ENCODE results near the gene CORO2B.

The CORO2B gene

DNA sequence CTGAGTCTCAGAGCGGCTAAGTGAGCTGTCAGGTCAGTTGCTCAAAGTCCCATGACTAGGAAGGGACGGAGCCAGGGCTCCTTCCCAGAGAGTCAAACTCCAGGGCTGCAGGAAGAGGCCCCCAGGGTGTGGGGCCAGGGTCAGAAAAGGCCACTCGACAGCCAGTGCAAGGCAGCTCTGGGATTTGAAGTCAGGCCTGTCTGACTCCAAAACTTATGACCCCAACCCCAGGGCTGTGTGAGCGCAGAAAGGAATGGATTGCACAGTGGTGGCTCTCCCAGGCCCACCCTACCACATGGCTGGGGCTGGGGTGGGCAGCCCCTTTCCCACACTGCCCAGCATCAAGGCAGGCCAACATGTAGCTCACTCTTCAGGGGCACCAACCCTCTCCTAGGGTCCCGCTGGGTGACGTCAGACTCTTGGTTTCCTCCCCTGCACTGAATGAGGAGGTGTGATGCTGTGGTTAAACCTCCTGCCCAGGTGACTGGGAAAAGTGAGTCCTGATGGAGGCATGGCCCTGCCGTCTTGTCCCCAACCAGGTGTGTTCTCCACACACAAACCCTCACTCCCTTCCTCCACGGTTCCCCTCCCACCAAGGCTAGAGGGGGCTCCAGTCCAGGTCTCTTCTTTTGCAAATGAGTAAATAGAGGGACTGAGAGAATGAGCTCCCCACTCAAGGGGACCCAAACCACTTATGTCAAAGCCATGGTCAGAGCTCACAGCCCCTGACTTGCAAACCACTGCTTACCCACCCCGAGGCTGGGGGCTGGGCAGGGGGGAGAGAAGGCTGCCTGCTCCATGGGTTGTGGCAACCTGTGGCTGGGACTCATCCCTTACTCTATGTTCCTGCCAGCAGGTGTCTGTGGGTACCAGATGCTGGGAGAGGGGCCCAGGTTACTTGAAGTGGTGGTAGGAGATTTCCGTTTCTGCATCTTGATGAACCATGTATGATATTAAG lies 23.8 kb upstream of the CORO2B start:
- DNase-seq: no peak

DNA sequence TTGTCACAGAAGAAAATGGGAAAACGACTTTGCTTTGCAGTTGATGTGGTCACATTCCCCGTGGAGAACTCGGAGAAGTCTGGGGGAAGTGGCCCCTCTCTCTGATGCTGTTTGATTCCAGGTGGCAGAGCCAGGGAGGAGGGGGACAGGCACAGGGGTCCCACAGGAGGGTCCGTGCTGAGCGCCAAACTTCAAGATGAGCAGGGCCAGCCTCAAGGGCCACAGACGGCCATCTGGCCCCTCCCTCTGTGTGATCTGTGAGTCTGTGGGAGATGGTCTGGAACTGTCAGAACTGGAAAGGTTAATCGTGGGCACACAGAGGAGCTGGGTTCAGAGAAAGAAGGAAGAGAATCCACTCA lies 23.1 kb upstream of the CORO2B start:
- DNase-seq: no peak

DNA sequence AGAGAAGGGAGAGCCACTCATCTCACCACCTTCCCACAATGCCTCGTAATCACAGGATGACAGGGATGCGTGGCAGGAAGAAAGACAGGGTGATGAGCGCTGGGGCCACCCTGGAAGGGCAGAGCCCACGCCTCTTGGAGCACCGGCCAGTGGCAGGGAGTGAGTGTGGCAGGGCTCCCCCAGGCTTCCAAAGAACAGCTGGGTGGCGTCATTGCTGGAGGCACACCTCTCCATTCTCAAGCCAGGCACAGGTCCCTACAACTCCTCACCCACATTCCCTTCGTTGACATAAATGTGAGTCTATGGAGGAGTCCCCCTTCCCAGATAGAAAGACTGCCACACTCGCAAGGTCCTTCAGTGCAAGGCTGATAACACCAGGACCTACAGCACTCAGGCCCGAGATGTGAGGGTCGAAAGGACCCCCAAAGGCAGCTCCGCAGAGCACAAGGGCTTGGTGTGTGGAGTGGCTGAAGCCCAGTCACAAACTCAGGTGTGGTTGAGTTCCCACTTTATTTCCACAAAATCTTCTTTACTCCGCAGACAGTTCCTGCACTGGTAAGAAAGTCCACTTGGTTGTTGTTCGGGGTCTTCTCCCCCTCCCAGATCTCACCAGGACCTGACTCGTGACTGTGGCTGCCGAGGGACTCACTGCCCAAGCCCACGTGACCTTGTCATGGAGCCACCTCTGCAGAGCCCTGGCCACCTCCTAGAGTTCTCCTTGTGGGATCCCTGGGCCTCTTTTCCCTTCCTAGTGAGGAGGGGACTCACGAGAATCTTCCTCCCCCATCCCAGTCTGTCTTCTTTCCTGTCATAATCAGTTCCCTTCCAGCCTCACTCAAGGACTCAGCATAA lies 22.4 kb upstream of the CORO2B start:
- DNase-seq: no peak

DNA sequence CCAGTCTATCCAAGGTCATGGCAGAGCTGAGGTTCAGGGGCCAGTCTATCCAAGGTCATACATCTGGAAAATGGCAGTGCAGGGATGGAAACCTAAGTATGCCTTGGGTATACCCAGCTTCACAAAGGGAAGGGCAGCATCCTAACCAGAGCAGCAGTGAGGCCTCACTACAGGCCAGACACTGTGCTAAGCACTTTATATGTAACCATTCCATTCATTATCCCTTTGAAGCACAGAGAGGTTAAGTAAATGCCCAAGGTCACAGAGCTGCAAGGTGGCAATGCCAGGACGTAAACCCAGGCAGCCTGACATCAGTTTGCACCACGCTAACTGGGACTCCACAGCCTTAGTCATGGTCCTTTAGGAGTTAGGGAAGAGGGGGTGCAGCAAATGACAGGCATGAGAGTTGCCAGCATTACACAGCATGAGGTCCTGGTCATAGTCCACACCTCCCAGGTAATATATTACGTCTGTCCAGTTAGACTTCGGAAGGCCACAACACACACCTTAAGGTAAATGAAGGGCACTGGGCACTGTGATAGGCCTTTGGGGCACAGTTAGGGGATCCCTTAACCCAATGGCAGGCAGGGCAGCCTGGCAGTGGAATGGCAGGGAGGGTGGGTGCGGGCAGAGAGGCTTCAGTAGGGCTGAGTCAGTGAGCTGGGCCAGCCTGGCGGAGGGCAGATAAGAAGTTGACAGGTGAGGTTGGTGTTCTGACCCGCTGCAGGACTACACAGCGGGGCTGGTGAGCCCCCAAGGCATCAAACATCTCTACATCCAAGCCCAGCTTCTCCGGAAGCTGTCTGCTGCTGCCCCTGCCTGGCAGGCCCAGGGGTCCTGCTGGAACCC lies 21.1 kb upstream of the CORO2B start:
- no peak for DNase-seq

DNA sequence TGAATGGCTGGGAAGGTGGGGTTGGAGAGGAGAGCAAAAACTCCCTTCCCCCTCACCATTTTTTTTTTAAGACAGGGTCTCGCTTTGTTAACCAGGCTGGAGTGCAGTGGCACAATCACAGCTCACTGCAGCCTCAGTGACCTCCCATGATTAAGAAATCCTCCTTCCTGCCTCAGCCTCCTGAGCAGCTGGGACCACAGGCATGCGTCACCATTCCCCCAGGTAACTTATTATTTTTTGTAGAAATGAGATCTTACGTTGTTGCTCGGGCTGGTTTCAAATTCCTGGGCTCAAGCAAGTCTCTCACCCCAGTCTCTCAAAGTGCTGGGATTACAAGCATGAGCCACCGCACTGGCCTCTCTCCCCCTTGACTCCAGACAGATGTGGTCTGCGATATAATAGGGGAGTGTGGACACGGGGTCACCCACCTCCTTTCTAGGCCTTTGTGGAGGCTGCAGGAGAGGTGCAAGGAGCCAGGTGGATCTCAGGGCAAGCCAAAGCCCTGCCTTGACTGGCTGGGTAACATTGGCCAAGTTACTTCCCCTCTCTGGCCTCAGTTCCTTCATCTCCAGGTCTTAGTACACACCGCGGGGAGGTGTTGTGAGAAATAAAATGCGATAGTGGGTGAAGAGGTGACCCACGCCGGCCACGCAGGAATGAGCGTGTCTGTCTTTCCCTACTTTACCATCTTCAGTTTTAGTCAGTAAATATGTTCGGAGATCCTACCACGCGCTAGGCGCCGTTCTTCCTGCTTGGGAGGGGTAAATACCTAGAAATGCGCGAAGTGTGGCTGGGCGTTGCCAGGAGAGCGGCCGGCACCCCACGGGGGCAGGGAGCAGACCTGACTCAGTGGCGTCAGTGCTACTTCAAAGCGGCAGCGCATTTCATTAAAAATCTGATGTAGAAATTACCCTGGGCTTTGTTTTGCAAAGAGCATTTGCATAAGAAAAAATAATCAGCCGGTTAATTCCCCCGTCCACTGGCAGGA lies 20.2 kb upstream of the CORO2B start:
- no peak for DNase-seq

DNA sequence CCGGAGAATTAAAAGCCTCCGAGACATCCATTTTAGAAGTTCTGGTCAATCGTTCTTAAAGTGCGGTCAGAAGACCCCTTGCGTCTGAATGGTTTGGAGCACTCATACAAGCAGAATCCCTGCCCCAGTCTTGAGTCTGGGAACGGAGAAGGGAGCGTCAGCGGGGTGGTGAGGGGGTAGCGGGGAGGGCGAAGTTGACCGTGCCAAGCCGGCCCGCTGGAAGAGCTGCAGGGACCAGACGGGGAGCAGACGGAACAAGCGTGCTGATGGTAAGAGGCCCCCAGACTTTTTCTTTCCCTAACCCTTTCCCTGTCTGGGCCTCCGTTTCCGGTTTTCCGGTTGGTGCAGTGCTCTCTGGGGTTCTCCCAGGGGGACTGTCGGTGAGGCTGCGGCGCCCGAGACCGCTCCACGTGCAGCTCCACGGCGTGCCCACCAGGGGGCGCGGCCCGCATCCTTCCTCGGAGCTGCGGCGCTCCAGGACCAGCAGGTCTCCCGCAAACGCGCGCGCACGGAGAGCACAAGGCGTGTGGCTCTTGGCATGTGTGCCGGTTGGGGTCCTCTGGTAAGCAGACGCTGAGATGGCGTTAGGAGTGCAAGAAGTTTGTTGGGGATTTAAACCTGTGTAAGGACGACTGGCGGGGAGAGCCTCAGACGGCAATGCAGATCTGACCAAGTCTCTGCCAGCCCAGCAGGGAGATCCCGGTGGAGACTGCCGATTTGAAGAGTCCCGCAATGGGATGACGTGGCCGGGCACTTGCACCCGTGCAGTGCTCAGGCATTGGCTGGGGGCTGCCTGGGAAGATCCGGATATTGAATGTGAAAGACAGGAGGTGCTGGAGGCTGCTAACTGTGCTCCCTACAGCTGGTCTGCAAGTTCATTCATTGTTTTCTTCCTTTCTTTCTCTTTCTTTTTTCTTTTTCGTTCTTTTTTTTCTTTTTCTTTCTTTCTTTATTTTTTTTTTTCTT lies 19.2 kb upstream of the CORO2B start:
- peak; percentile 33 to 80 for DNase-seq

DNA sequence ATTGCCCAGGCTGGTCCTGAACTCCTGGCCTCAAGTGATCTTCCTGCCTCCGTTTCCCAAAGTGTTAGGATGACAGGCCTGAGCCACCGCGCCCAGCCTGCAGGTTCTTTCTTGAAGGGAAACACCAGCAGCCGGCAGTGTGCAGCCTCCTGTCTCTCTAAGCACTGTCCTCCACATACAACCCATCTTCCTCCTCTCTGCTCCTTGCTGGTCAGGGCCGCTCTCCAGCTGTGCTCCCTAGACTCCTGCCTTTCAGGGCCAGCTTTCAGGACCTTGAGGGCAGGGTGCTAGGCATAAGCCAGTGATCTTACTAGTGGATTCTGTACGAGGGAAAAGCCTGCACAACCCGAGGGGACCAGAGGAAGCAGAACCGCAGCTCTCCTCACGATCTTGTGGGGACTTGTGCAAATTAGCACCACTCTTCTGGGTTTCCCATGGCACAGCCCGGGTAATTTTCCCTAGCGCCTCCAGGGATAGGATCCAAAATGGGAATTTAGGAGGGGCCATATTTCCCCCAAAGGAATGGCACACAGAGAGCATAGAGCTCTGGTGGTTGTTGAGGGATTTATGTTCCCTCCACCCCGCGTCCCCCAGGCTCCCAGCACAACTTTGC lies 18.2 kb upstream of the CORO2B start:
- no peak for DNase-seq

DNA sequence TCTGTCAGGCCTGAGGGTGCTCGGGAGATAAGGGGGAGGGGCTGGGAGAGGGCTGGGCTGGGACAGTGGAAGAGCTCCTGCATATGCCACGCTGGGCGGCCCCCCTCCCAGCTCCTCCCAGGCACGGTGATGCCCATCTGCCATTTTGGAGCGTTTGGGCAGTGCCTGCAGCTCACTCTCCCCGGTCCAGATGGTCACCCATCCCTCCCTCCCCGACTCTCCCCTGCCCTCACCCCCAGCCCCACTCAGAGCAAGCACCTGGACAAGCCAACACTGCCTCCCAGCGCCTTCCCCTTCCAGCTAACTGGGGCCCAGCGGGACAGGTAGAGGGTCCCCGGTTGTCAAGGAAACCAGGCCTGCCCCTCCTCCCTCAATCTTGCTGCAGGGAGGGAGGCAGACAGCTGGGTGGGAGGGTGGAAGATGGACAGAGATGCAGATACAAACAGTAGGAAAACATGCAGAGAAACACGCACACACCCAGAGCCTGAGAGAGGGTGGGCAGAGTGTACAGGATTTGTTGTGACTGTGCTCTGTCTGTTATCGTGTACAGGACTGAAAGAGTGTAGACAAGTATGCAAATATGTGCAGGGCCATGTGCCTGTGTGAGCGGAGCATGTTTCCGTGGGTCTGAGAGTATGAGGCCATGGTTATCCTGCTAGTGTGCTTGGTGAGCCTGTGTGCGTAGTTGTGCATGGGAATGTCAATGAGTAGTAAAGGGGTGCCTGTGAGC lies 17.5 kb upstream of the CORO2B start:
- DNase-seq: no peak

DNA sequence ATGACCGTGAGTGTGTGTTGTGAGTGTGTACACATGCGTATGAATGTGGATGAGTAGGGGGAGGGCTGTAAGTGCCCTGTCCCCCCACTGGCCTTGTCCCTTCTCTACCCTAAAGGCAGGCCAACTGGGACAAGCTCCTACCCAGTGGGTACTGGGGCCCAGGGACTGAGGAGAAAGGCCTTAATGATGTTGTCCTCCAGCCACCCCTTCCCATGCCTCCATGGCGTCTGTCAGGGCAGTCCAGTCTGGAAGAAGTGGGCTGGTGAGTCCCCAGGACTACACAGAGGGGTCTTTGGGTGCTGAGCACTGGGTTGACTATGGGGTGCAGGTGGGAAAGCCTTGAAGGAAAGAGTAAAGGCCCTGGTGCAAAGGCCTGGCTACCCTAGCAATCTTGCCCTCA lies 16.9 kb upstream of the CORO2B start:
- no peak for DNase-seq

DNA sequence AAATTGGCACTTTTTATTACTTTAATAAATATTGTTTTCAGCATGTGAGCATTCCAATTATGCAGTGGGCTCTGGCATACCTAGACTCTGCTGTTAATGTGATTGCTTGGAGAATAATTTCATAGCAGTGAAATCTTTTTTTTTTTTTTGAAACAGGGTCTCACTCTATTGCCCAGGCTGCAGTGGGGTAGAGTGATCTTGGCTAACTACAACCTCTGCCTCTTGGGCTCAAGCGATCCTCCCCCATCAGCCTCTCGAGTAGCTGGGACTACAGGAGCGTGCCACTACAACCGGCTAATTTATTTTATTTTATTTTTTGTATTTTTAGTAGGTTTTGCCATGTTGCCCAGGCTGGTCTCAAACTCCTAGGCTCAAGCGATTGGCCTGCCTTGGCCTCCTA lies 14.6 kb upstream of the CORO2B start:
- no peak for DNase-seq

DNA sequence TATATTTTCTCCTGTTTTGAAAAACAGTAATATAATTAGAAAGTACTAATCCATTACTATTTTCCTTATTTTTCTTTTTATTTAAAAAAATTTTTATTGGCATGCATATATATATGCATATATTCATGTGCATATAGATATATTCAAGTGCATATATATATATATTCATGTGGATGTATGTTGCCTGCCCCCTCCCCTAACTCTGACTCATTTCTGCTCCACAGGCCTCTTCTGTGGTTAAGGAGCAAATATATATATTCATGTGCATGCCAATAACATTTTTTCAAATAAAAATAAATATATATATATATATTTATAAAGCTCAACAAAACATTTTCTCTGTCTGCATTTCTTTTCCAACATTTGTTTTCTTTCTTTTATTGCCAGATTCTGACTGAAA lies 13.6 kb upstream of the CORO2B start:
- no peak for DNase-seq

DNA sequence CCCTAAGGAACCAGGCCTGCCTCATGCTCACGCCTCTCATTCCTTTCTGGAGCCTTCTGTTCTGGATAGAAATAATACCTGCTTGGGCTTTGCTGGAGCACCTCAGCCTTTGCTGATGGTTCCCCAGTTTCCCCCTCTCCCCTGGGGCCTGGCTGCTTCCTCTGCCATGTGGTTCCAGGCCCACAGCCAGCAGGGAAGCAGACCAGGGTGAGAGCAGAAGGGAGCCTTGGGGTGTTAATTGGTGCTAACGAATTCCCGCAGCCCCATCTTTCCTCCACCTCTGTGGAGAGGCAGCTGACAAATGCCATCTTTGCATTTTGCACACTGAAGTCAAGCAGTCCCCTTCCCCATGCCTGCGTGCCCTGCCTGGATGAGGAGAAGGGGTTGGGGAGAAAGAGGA lies 13.1 kb upstream of the CORO2B start:
- DNase-seq: no peak

DNA sequence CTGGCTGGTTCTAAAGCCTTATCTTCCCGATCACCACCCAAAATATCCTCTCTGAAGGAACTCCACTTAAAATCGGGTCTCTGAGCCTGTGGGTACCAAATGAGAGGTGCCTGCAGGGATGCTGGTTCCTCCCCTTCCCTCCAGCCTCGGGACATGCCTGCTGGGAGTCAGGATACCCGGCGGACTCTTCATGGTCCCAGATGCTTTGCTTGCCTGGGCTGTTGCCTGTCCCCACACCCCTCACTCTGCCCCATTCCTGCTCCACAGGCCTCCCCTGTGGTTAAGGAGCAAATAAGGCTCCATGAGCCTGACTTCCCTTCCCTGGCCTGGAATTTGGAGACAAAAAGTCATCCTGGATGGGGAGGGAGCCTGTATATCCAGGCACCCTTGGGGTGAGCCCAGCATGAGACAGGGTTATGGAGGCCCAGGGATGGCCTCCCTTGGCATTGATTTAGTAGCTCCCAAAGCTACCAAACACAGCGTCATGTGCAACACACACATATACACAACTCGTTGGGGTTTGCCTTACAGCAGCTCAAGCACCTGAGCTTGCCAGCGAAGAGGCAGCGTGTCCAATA lies 12.3 kb upstream of the CORO2B start:
- DNase-seq: no peak

DNA sequence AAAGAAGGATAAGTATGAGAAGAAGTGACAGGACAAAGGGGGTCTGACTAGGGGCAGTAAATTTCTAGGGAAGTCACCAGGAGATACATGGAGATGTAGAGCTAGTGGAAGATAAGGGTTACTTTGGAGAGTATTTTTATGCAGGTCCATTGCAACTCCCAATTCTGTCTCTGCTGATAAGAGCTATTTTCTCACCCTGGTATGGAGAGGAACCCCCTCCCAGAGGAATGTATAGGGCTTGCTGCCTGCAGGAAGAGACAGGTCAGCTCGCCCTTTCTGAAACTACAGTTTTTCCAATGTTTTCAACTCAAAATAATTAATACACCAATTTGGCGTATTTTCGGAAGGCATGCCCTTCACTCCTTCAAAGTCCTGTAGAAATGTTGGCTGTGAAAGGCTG lies 11.4 kb upstream of the CORO2B start:
- no peak for DNase-seq

DNA sequence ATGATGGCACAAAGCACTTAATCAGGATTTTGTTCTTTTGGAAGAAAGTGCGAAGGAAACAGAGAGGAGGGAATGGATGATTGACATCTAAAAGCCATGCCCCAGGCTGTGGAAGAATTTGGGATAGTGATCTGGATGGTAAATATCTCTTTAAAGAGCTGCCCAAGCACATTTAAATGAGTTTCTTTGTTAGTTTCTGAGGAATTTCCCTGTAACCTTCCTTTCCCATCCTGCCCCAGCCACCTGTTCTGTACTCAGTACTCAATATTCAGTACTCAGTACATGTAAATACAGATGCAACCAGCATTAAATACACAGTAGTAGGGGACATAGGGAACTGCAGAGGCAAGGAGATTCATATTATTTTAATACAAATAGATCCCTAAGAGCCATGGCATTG lies 7.8 kb upstream of the CORO2B start:
- no peak for DNase-seq

DNA sequence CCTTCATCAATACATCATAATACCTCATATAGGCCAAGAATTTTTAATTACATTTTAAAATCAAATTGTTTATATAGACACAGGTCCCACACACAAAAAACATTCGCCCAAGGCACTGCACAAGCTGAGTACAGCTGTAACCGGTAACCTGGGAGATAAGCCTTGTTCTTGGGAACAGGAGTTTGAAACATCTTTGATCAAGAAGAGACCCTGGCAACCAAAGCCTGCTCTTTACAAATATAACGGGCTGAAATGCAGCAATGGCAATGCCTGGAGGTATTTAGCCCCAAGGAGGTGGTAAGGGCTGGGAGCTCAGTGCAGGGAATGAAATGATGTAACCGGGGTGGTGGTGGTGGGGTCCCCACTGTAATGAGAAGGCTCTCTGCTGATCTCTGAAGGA lies 7.2 kb upstream of the CORO2B start:
- DNase-seq: no peak

DNA sequence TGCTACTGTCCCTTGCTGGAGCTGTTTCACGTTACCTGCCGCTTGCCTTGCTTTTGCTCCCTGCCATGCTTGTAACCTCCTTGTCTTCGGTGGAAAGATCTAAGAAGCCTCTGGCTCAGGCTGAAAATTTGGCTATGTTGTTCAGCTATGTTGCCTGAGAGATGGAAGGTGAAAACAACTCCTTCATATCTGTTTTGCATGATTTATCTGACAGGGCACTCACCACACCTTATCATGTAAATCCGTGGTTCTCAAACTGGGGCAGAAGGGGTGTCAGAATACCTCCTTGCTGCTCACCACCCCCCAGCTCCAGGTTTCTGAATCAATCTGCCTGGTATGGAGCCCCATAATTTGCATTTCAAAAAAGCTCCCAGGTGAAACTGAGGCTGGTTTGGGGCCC lies 6.5 kb upstream of the CORO2B start:
- no peak for DNase-seq

DNA sequence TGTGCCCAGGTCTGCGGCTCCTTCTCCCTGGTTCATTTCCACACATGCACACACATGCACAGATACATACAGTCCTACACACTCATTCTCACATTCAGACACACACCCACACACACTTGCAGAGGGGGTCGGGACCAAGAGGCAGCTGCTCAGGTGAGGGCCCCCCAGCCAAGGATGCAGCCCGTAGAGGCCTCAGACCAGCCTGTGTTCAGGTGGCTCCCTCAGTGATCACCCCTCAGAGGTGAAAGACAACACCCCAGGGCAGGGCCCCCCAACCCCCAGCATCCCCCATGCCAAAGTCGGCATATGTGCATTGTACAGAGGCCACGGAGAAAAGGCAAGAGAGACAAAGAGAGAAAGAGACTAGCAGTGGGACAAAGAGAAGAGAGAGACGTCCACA lies 5.9 kb upstream of the CORO2B start:
- DNase-seq: no peak

DNA sequence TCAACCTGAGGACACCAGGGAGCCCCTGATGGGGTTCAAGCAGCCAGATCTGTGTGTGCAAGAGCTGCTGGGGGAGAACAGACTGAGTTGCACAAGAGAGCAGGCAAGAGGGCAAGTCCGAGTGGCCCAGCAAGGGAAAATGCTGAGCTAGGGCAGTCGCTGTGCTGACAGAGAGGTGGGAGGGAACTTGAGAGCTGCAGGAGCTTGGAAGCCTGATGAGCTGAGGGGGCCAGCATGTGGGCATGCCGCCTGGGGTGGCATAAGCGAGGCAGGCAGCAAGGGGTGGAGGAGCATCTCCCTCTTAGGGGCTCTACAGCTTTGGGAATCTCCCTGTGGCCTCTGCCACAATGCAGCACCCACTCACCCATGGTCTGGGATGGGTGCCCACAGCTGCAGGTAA lies 4.7 kb upstream of the CORO2B start:
- peak in 1 of 2 donors; percentile 19 for DNase-seq

Data from inflammatory macrophage treated with lipopolysaccharide for 1 hour (primary cell).